Subcutaneous adipose tissue (tissue), 4 donors: ENCODE results near the gene RAB32. TPM values are rescaled to one million over a fixed set of nuclear protein-coding genes. Genes with fewer than 3 reads are reported as not detected.

Source experiments
- total RNA-seq, 4 donors: library from RNA; depleted of rRNA; stranded (reverse); fragments of >200 nt; gene quantifications; one replicate each; pipeline ENCODE4 v1.1.0, GENCODE V29; 2016
- TF ChIP-seq, protein P1 (sequence below): fragments of 450-650 bp; IDR thresholded peaks from one replicate; pipeline ENCODE4 v1.5.1; 2016; ENCODE audit warnings: low read depth, mild to moderate bottlenecking, control low read depth, antibody characterized with exemption, moderate library complexity

Gene RAB32
- 10 to 100 TPM; 17.0 to 47.8 (median 39.8) TPM for total RNA-seq

DNA sequence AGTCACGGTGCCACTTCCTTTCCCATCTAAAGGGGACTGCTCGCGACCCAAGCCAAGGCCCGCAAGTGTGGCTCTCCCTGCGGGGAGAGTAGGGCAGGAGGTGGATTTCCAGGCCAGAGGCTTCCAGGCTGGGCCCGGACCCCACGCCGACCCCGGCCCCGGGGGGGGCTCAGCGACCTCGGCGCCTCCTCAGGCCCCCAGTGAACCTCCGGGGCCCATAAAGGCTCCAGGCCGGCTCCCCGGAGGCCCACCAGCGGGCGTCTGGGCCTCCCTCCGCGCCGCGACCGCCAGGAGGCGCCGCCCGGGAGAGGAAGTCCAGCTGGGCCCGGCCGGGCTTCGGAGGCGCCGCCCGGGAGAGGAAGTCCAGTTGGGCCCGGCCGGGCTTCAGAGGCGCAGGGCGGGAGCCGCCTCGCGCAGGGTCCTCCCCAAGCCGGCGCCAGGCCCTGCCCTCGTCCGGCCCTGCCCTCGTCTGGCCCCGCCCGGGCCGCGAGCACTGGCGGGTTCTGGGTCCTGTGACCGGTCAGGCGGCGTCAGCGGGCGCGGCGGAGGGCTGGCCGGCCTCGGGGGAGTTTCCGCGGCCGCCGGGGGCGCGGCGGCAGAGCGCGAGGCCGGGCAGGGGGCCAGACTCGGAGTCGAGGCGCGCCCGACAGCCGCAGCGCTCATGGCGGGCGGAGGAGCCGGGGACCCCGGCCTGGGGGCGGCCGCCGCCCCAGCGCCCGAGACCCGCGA is at the start of gene RAB32:
Gene RAB32, plus strand, starts transcription at position 623 of the 729 bp plus-strand sequence. Its CDS starts 39 bp downstream, at position 662.
- TF ChIP-seq, protein P1, sequence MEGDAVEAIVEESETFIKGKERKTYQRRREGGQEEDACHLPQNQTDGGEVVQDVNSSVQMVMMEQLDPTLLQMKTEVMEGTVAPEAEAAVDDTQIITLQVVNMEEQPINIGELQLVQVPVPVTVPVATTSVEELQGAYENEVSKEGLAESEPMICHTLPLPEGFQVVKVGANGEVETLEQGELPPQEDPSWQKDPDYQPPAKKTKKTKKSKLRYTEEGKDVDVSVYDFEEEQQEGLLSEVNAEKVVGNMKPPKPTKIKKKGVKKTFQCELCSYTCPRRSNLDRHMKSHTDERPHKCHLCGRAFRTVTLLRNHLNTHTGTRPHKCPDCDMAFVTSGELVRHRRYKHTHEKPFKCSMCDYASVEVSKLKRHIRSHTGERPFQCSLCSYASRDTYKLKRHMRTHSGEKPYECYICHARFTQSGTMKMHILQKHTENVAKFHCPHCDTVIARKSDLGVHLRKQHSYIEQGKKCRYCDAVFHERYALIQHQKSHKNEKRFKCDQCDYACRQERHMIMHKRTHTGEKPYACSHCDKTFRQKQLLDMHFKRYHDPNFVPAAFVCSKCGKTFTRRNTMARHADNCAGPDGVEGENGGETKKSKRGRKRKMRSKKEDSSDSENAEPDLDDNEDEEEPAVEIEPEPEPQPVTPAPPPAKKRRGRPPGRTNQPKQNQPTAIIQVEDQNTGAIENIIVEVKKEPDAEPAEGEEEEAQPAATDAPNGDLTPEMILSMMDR = no peak

DNA sequence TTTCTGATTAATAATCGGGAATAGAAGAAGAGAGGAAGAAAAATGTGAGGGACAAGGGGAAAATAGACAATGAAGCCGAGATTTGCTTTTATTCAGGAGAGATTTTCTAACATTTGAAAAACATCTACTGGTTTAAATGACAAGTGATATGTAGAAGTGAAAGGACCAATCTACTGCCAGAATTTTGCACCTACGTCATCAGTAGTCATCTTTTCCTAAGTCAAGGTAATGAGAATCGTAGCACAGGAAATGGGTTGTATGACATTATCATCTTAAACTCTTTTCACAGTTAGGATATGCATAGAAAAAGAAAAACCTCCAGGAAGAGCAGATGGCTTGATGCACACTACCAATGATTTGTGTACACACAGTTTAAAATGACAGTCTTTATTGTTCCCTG is 45.3 kb upstream of the RAB32 start:
- TF ChIP-seq, protein P1 = no peak

DNA sequence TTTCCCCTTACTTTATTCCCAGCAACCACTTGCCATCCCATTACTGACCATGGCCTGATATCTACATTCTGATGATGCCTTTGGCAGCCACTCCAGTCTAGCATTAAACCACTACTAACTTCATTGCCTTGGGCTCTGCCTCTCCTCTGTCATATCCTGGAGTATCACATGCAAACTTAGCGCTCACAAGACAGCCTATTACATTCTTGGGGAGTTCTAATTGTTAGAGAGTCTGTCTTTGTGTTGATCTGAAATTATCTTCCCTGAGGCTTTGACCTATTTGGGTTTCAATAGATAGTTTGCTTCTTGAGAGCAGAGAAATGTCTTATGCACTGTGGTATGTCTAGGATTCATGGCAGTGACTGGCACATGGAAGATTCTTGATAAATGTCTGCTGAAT is 40.5 kb upstream of the RAB32 start:
- TF ChIP-seq, protein P1 = no peak

DNA sequence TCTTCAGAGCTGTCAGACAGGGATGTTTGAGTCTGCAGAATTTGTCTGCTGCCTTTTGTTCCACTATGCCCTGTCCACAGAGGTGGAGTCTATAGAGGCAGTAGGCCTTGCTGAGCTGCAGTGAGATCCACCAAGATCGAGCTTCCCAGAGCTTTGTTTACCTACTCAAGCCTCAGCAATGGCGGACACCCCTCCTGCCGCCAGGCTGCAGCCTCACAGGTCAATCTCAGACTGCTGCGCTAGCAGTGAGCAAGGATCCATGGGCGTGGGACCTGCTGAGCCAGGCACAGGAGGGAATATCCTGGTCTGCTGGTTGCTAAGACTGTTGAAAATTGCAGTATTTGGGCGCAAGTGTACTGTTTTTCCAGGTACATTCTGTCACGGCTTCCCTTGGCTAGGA is 28.4 kb upstream of the RAB32 start:
- TF ChIP-seq, protein P1 = no peak

DNA sequence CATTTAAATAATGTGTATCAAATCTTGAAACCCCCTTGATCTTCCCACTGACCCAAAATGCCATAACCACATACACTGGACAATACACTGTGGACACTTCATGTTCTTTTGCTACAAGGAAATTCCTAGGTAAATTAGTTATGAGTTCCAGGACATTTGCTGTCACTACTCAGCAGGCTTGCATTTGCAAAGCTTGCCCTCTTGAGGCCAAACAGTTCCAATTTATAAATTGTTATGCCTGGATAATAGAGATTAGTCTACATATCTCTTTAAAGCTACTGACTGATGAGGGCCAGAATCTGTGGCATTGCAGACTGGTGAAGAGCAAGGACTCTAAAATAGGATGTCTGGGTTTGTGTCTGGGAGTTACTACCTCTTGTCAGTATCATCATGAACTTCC is 17.4 kb upstream of the RAB32 start:
- TF ChIP-seq, protein P1 = no peak

DNA sequence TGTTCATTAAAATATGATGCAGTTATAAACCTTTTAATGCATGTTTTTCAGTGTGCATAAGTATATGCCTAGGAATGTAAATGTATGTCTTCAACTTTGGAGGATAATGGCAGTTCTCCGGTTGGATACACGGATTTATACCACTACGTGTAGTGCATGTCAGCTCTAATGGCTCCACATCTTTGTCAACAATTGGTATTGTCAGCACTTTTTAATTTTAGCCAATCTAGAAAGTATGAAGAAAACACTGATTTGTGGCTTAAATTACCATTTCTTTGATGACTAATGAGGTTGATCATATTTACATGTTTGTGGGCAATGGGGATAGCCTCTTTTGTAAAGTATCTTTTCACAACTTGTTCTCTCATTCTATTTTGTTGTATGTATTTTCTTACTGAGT is 10.9 kb upstream of the RAB32 start:
- TF ChIP-seq, protein P1 = no peak

DNA sequence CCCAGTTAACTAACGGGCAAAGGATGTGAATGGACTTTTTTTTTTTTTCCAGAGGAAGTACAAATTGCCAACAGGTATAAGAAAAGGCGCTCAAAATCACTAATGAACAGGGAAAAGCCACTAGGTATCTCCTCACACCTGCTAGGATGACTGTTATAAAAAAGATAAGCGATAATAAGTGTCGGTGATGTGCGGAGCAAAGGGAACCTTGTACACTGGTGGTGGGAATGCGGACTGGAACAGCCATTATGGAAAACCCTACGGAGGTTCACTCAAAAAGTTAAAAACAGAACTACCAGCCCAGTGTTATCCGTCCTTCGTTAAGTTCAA is 787 bp upstream of the RAB32 start:
- TF ChIP-seq, protein P1 = no peak
